Measurements from ENCODE around the gene UBA3. TPM values are rescaled to one million over a fixed set of nuclear protein-coding genes. Genes with fewer than 3 reads are reported as not detected.

UBA3 gene
- total RNA-seq, 4 donors from 2014 or later = 62.9 to 122 (median 91.0) TPM

DNA sequence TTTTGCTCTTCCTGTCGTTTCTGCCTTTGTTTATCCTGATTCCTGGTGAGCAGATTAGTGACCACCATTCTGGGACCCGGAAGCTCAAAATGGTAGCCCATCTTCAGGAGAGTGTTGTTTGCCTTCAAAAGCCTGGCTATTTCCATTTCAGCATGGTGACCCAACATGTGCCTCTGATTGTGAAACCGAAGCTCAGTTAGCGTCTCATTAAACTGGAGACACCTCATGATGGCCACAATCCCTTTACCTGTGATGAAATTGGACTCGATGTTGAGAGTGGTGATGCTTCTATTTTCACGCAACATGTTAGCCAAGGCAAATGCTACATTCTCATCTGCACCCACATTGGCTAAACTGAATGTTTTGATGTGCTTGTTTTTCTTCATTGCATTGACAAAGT, 39.0 kb upstream of the UBA3 start:
- intact Hi-C loops (cut with DNase I; ENCODE audit: low total_unique reads) = no loop called here
- Histone ChIP-seq H3K27ac (no peak overlapping the region), H3K4me3 (no peak overlapping the region), H3K4me1 (no peaks in the 10 kb centered on the region), H3K36me3 (no peaks in the 10 kb centered on the region), H3K9me3 (no peaks in the 10 kb centered on the region), H3K27me3 (no peaks in the 10 kb centered on the region)
- TF ChIP-seq, protein P1, sequence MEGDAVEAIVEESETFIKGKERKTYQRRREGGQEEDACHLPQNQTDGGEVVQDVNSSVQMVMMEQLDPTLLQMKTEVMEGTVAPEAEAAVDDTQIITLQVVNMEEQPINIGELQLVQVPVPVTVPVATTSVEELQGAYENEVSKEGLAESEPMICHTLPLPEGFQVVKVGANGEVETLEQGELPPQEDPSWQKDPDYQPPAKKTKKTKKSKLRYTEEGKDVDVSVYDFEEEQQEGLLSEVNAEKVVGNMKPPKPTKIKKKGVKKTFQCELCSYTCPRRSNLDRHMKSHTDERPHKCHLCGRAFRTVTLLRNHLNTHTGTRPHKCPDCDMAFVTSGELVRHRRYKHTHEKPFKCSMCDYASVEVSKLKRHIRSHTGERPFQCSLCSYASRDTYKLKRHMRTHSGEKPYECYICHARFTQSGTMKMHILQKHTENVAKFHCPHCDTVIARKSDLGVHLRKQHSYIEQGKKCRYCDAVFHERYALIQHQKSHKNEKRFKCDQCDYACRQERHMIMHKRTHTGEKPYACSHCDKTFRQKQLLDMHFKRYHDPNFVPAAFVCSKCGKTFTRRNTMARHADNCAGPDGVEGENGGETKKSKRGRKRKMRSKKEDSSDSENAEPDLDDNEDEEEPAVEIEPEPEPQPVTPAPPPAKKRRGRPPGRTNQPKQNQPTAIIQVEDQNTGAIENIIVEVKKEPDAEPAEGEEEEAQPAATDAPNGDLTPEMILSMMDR (IDR thresholded peaks at IDR 0.05) = no peak
- no peak for DNase-seq

DNA sequence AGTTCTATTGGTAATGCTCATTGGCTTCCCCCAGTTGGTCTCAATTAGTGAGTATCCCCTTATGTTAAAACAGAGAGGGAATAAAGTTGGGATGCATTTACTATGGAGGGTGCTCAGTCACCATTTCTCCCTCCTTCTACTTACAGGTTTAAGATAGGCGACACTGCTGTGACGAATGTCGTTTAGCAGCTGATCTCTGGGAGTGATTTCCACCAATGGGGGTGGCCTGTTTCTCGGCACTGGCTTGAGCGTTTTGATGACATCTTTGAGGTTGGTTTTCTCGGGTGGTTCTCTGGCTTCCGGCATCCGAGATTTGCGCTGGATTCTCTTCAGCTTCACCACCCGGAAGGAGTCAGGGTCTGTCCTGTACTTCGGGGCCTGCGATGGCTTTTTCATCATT, 38.4 kb upstream of the UBA3 start:
- Histone ChIP-seq H3K36me3 (no peaks in the 10 kb centered on the region), H3K4me1 (no peaks in the 10 kb centered on the region), H3K27me3 (no peaks in the 10 kb centered on the region), H3K4me3 (no peak overlapping the region), H3K27ac (no peak overlapping the region), H3K9me3 (no peaks in the 10 kb centered on the region)
- no peak for DNase-seq
- intact Hi-C loops (cut with DNase I; ENCODE audit: low total_unique reads) = no loop called here
- no peak for TF ChIP-seq POLR2A (IDR thresholded peaks at IDR 0.05)
- TF ChIP-seq, protein P1 (IDR thresholded peaks at IDR 0.05) = no peak

DNA sequence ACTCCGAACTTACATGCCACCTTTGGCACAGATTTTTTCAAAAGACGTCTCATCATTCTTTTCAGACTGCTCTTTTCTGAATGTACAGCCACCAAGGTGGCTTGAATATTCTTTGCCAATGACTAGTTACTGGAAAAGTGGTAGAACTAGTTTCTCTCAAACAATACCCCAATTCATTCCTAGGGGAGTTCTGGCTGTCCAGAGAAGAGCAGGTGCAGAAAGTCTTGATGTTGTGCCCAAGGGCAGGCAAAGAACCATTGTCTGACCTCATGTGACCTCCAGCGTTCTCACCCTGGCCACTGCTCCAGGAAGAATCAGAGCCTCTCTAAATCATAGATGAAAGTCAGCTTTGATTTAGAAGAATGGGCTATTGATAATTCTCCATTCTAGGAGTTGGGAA, 36.7 kb upstream of the UBA3 start:
- intact Hi-C loops (cut with DNase I; ENCODE audit: low total_unique reads) = no loop called here
- no peaks in the 10 kb centered on the region for H3K36me3 ChIP-seq
- no peak overlapping the region for H3K4me3 ChIP-seq
- TF ChIP-seq POLR2A (IDR thresholded peaks at IDR 0.05) = no peak
- TF ChIP-seq, protein P1 (IDR thresholded peaks at IDR 0.05) = no peak
- no peak overlapping the region for H3K27ac ChIP-seq
- H3K4me1 ChIP-seq = no peaks in the 10 kb centered on the region
- H3K27me3 ChIP-seq = no peaks in the 10 kb centered on the region
- H3K9me3 ChIP-seq = no peaks in the 10 kb centered on the region
- DNase-seq = no peak

DNA sequence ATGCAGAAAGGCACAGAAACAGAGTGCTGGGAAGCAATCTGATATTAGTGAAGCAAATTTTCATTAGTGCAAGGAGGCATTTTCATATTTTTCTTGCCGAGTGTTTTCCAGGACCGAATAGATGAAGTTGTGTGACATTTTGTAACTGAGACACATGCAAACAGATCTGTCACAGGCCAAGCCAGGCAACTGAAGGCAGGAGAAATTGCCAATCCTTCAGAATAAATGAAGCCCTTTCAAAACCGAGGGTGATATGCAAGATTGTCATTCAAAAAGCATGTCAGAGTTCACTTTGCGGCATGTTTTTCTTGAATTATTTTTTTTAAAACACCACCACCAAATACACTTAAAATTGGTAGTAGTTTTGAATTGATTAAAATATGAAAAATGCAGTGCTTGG, 36.0 kb upstream of the UBA3 start:
- no peak overlapping the region for H3K4me3 ChIP-seq
- no peak for TF ChIP-seq POLR2A (IDR thresholded peaks at IDR 0.05)
- TF ChIP-seq, protein P1 (IDR thresholded peaks at IDR 0.05) = no peak
- H3K9me3 ChIP-seq = no peaks in the 10 kb centered on the region
- H3K27me3 ChIP-seq = no peaks in the 10 kb centered on the region
- no peak for DNase-seq
- no peak overlapping the region for H3K27ac ChIP-seq
- H3K4me1 ChIP-seq = no peaks in the 10 kb centered on the region
- intact Hi-C loops (cut with DNase I; ENCODE audit: low total_unique reads) = no loop called here
- no peaks in the 10 kb centered on the region for H3K36me3 ChIP-seq

DNA sequence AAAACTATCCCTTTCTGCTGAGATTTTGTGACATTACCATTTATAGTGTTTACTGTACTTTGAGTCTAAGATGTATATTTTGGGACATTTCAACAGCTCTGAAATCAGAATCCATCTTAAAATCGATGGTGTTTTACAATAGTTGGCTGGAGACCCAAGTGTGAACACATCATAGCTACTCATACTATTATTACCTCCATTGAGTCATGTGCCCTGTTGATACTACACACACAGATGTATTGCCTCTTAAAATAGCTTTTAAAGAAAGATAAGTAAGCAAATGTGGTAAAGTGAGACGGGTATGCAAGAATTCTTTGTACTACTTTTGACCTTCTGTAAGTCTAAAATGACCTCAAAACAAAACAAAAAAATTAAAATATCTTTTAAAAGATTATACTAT, 35.6 kb upstream of the UBA3 start:
- H3K4me1 ChIP-seq = no peaks in the 10 kb centered on the region
- no peaks in the 10 kb centered on the region for H3K27me3 ChIP-seq
- no peak for DNase-seq
- H3K36me3 ChIP-seq = no peaks in the 10 kb centered on the region
- no peaks in the 10 kb centered on the region for H3K9me3 ChIP-seq
- TF ChIP-seq POLR2A (IDR thresholded peaks at IDR 0.05) = no peak
- TF ChIP-seq, protein P1 (IDR thresholded peaks at IDR 0.05) = no peak
- H3K27ac ChIP-seq = no peak overlapping the region
- no peak overlapping the region for H3K4me3 ChIP-seq
- intact Hi-C loops (cut with DNase I; ENCODE audit: low total_unique reads) = no loop called here

Data from uterus (tissue), 4 donors.